H9 (cell line): ENCODE measurements around the gene SIVA1. TPM values are rescaled to one million over a fixed set of nuclear protein-coding genes. Genes with fewer than 3 reads are reported as not detected.

Experiments used
- DNase-seq: peaks from one replicate; pipeline ENCODE4 v3.0.0-alpha.2; 2017
- H2AFZ ChIP-seq: one replicate; pipeline ENCODE4 v1.6.1; 2013; ENCODE audit warnings: mild to moderate bottlenecking, low read length, control low read depth, moderate library complexity
- H2AK5ac ChIP-seq: 2 replicates; pipeline ENCODE4 v1.6.1; 2013; ENCODE audit warnings: low read length, control low read depth, mixed read lengths; ENCODE audit not compliant: insufficient read length
- H2BK120ac ChIP-seq: one replicate; pipeline ENCODE4 v1.6.1; 2013; ENCODE audit warnings: low read depth, mild to moderate bottlenecking, low read length, control low read depth, inconsistent platforms; ENCODE audit not compliant: poor library complexity, severe bottlenecking
- H2BK12ac ChIP-seq: 2 replicates; pipeline ENCODE4 v1.6.1; 2013; ENCODE audit warnings: low read length, control low read depth, mixed read lengths, low read depth; ENCODE audit not compliant: insufficient read length
- H2BK15ac ChIP-seq: 2 replicates; pipeline ENCODE4 v1.6.1; 2013; ENCODE audit warnings: low read depth, low read length, control low read depth
- H2BK20ac ChIP-seq: one replicate; pipeline ENCODE4 v1.6.1; 2013; ENCODE audit warnings: low read depth, mild to moderate bottlenecking, low read length, control low read depth, inconsistent platforms; ENCODE audit not compliant: poor library complexity, severe bottlenecking
- H2BK5ac ChIP-seq: 2 replicates; pipeline ENCODE4 v1.6.1; 2013; ENCODE audit warnings: low read length, control low read depth, mixed read lengths; ENCODE audit not compliant: insufficient read length
- H3K14ac ChIP-seq: 2 replicates; pipeline ENCODE4 v1.6.1; 2013; ENCODE audit warnings: low read length, control low read depth; ENCODE audit not compliant: insufficient read depth
- H3K18ac ChIP-seq: 2 replicates; pipeline ENCODE4 v1.6.1; 2013; ENCODE audit warnings: low read depth, mild to moderate bottlenecking, mixed read lengths, low read length, control low read depth; ENCODE audit not compliant: insufficient read length
- H3K23ac ChIP-seq: 2 replicates; pipeline ENCODE4 v1.6.1; 2013; ENCODE audit warnings: low read length, control low read depth, mixed read lengths, low read depth; ENCODE audit not compliant: insufficient read length
- H3K23me2 ChIP-seq: 2 replicates; pipeline ENCODE4 v1.6.1; 2013; ENCODE audit warnings: low read depth, mild to moderate bottlenecking, mixed read lengths, low read length, control low read depth; ENCODE audit not compliant: insufficient read length, poor library complexity, severe bottlenecking
- H3K27ac ChIP-seq: 2 replicates; pipeline ENCODE4 v1.5.1; 2013; ENCODE audit warnings: low read length, control low read depth, mixed read lengths, low read depth; ENCODE audit not compliant: insufficient read length
- H3K27me3 ChIP-seq: 2 replicates; pipeline ENCODE4 v1.6.1; 2013; ENCODE audit warnings: low read length, control low read depth, inconsistent platforms; ENCODE audit not compliant: insufficient read depth
- H3K4ac ChIP-seq: 2 replicates; pipeline ENCODE4 v1.6.1; 2013; ENCODE audit warnings: low read depth, mild to moderate bottlenecking, control low read depth, inconsistent platforms, low read length, moderate library complexity
- H3K4me1 ChIP-seq: 2 replicates; pipeline ENCODE4 v1.6.1; 2013; ENCODE audit warnings: low read length, control low read depth, inconsistent platforms; ENCODE audit not compliant: insufficient read depth
- H3K4me2 ChIP-seq: 2 replicates; pipeline ENCODE4 v1.6.1; 2013; ENCODE audit warnings: low read length, control low read depth, mixed read lengths; ENCODE audit not compliant: insufficient read length, insufficient read depth
- H3K56ac ChIP-seq: 2 replicates; pipeline ENCODE4 v1.6.1; 2013; ENCODE audit warnings: low read depth, mild to moderate bottlenecking, mixed read lengths, low read length, control low read depth; ENCODE audit not compliant: insufficient read length
- H3K79me1 ChIP-seq: 2 replicates; pipeline ENCODE4 v1.6.1; 2013; ENCODE audit warnings: low read depth, mild to moderate bottlenecking, moderate library complexity, low read length, control low read depth, inconsistent platforms; ENCODE audit not compliant: insufficient read depth, poor library complexity, severe bottlenecking
- H3K79me2 ChIP-seq: 2 replicates; pipeline ENCODE4 v1.6.1; 2013; ENCODE audit warnings: low read length, control low read depth, inconsistent platforms; ENCODE audit not compliant: insufficient read depth
- H3K9ac ChIP-seq: 2 replicates; pipeline ENCODE4 v1.6.1; 2013; ENCODE audit warnings: low read length, control low read depth, mixed read lengths; ENCODE audit not compliant: insufficient read length; ENCODE audit errors: extremely low read depth
- H3K9me3 ChIP-seq: one replicate; pipeline ENCODE4 v1.6.1; 2013; ENCODE audit warnings: low read depth, low read length, inconsistent platforms; ENCODE audit not compliant: control insufficient read depth
- H3T11ph ChIP-seq: one replicate; pipeline ENCODE4 v1.6.1; 2013; ENCODE audit warnings: mild to moderate bottlenecking, low read length, control low read depth, inconsistent platforms
- H4K20me1 ChIP-seq: one replicate; pipeline ENCODE4 v1.6.1; 2013; ENCODE audit not compliant: control insufficient read depth, insufficient read length, insufficient read depth
- H4K5ac ChIP-seq: 2 replicates; pipeline ENCODE4 v1.6.1; 2013; ENCODE audit warnings: low read depth, mild to moderate bottlenecking, mixed read lengths, low read length, control low read depth; ENCODE audit not compliant: insufficient read length
- H4K8ac ChIP-seq: replicated peaks from 2 replicates; pipeline ENCODE4 v1.6.1; 2013; ENCODE audit warnings: low read length, control low read depth, mixed read lengths, low read depth; ENCODE audit not compliant: insufficient read length
- H4K91ac ChIP-seq: 2 replicates; pipeline ENCODE4 v1.6.1; 2013; ENCODE audit warnings: low read depth, mild to moderate bottlenecking, moderate library complexity, mixed read lengths, low read length, control low read depth; ENCODE audit not compliant: insufficient read length
- H3K27ac Mint-ChIP-seq, 3 experiments: 2 replicates in 2 of 3; 3 replicates in 1 of 3; pipeline ENCODE4 v1.8.0; 2020 to 2021; ENCODE audit warnings: mixed read lengths in 3 of 3, mild to moderate bottlenecking in 1 of 3, moderate library complexity in 1 of 3
- H3K27me3 Mint-ChIP-seq: 2 replicates; pipeline ENCODE4 v1.8.0; 2021; ENCODE audit warnings: low read depth, mild to moderate bottlenecking, moderate library complexity, mixed read lengths
- H3K36me3 Mint-ChIP-seq, 3 experiments: 2 replicates in 2 of 3; 3 replicates in 1 of 3; pipeline ENCODE4 v1.8.0; 2020 to 2021; ENCODE audit warnings: low read depth in 3 of 3, mixed read lengths in 3 of 3; ENCODE audit not compliant: insufficient read depth in 1 of 3
- H3K4me1 Mint-ChIP-seq, 2 experiments: 2 replicates each; pipeline ENCODE4 v1.8.0; 2020; ENCODE audit warnings: mixed read lengths in 2 of 2
- H3K4me3 Mint-ChIP-seq, 2 experiments: 2 replicates in 1 of 2; 3 replicates in 1 of 2; pipeline ENCODE4 v1.8.0; 2020 to 2021; ENCODE audit warnings: mild to moderate bottlenecking in 2 of 2, mixed read lengths in 2 of 2, moderate library complexity in 1 of 2
- H3K9me3 Mint-ChIP-seq, 2 experiments: 2 replicates in 1 of 2; 3 replicates in 1 of 2; pipeline ENCODE4 v1.8.0; 2020; ENCODE audit warnings: mild to moderate bottlenecking in 2 of 2, mixed read lengths in 2 of 2, moderate library complexity in 1 of 2
- CTCF ChIP-seq: fragments of 200-600 bp; sonication (generic); conservative IDR thresholded peaks from 3 replicates; pipeline ENCODE4 v1.8.0; 2021; ENCODE audit warnings: antibody characterized with exemption, mild to moderate bottlenecking
- WGBS: extraction: QIAGEN DNeasy Blood & Tissue Kit; methylation state at CpG from one replicate; pipeline ENCODE4 v1.1.7; 2013; ENCODE audit warnings: missing lambda C conversion rate, low lambda C conversion rate, mixed read lengths; ENCODE audit not compliant: insufficient read length; ENCODE audit errors: extremely low coverage; 5-methylcytosine and 5-hydroxymethylcytosine counted together
- total RNA-seq: library from RNA; stranded (reverse); gene quantifications from 2 replicates; pipeline ENCODE4 v1.2.1, GENCODE V29; 2021

Gene SIVA1
- total RNA-seq, 1 experiment from 2014 or later = 125 TPM

GRCh38 chr14:104776481-104776880 lies 23.5 kb downstream of the SIVA1 start:
- Histone ChIP-seq H3K18ac (no peak overlapping the region), H2BK120ac (no peak overlapping the region), H3K4ac (no peak overlapping the region), H4K91ac (no peak overlapping the region), H2AK5ac (no peak overlapping the region), H3K4me2 (no peak overlapping the region), H2BK15ac (no peak overlapping the region), H3K9me3 (no peaks in the 10 kb centered on the region), H3K4me1 (no peaks in the 10 kb centered on the region), H4K8ac (no peak overlapping the region), H3K23me2 (no peaks in the 10 kb centered on the region), H4K20me1 (no peaks in the 10 kb centered on the region), H2AFZ (no peak overlapping the region), H3K79me1 (no peaks in the 10 kb centered on the region), H3K14ac (no peak overlapping the region), H2BK20ac (no peak overlapping the region), H2BK12ac (no peak overlapping the region), H3K9ac (no peak overlapping the region), H3T11ph (no peak overlapping the region), H3K23ac (no peak overlapping the region), H2BK5ac (no peak overlapping the region), H3K56ac (no peak overlapping the region), H3K79me2 (no peaks in the 10 kb centered on the region), H4K5ac (no peak overlapping the region), H3K27ac (no peak overlapping the region), H3K27me3 (no peaks in the 10 kb centered on the region)
- H3K27me3 Mint-ChIP-seq = no peaks in the 10 kb centered on the region
- no CpG with 5 or more reads among the region's 15 CpGs for WGBS
- no peaks in the 10 kb centered on the region for H3K4me1 Mint-ChIP-seq
- peaks cover 19 to 38% (median 30%) of the 10 kb centered on the region in 3 experiments for H3K36me3 Mint-ChIP-seq
- no peak for DNase-seq
- H3K27ac Mint-ChIP-seq = no peak overlapping the region
- no peak for TF ChIP-seq CTCF
- peaks cover 0 to 1% of the 10 kb centered on the region in 2 experiments; a peak in 1 of 5 replicates for H3K9me3 Mint-ChIP-seq
- H3K4me3 Mint-ChIP-seq = no peak overlapping the region
